ENCODE data around the gene GNPTAB.

The GNPTAB gene

GRCh38 chr12:101804409-101804808 lies 26.4 kb downstream of the GNPTAB start:
- no peak for DNase-seq (ENCODE audit: low read depth)

DNA sequence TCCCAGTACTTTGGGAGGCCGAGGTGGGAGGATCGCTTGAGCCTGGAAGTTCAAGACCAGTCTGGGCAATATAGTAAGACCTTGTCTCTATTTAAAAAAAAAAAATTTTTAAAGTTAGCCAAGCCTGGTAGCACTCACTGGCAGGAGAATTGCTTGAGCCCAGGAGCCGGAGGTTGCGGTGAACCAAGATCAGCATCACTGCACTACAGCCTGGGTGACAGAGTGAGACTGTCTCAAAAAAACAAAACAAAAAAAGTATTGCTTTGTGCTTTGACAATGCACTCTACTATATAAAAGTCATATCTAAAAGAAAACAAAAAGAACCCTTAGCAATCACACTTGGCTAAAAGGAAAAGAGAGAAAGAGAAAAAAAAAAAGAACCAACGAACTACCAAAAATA lies 26.8 kb downstream of the GNPTAB start:
- DNase-seq (ENCODE audit: low read depth): no peak

GRCh38 chr12:101802486-101802885 lies 28.3 kb downstream of the GNPTAB start:
- DNase-seq (ENCODE audit: low read depth): no peak

- DNase-seq (ENCODE audit: low read depth): no peak
Observed at GRCh38 chr12:101799774-101800173, 31.0 kb downstream of the GNPTAB start.

GRCh38 chr12:101795786-101796185 lies 35.0 kb downstream of the GNPTAB start:
- no peak for DNase-seq (ENCODE audit: low read depth)

DNA sequence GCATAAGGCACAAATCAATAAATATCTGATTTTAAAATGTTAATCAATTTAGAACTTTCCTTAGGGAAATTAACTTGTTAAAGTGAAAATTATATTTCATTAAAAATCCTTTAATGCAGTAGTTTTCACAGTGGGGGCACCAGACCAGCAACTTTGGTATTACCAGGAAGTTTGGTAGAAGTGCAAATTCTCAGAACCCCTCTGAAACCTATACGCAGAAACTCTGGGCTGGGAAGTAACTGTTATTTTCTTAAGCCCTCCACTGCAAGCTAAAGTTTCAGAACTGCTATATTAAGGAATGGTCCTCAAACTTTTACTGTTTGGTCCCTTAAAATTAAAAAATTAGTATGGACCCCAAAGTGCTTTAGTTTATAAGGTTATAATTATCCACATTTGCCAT lies 35.7 kb downstream of the GNPTAB start:
- DNase-seq (ENCODE audit: low read depth): no peak

DNA sequence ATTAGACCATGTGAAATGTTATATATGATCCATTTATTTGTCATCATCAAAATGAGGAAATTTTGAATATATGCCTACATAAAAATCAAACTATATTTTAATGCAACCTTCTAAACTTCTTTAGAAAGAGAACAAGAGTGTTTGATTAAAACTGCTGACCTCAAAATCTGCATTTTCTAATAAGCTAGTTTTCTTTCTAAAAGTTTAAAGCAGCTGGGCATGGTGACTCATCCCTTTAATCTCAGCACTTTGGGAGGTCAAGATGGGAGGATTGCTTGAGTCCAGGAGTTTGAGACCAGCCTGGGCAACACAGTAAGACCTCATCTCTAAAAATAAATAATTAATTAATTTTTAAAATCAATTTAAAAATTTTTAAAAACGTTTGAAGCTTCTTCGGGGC lies 36.2 kb downstream of the GNPTAB start:
- DNase-seq (ENCODE audit: low read depth): no peak

GRCh38 chr12:101793401-101793800 lies 37.4 kb downstream of the GNPTAB start:
- DNase-seq (ENCODE audit: low read depth): no peak

- DNase-seq (ENCODE audit: low read depth): no peak
Observed at GRCh38 chr12:101792046-101792931, 38.5 kb downstream of the GNPTAB start.

DNA sequence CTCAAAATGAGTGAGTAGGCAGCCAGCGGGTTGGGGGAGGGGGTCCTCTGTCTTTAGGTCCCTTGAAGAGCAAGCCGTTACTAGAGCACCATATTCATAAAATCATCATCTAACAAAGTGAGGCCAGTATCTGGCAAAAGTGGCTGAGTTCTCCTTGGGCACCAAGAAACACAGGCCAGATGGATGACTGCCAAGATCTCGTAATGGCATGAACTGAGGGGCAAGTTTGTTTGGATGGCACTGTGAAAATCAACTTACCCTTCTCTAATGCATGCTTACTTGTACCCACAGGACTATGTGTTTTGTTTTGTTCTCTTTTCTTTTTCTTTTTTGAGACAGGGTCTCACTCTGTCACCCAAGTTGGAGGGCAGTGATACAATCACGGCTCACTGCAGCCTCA lies 41.6 kb downstream of the GNPTAB start:
- no peak for DNase-seq (ENCODE audit: low read depth)

GRCh38 chr12:101785671-101786070 lies 45.1 kb downstream of the GNPTAB start:
- no peak for DNase-seq (ENCODE audit: low read depth)

DNA sequence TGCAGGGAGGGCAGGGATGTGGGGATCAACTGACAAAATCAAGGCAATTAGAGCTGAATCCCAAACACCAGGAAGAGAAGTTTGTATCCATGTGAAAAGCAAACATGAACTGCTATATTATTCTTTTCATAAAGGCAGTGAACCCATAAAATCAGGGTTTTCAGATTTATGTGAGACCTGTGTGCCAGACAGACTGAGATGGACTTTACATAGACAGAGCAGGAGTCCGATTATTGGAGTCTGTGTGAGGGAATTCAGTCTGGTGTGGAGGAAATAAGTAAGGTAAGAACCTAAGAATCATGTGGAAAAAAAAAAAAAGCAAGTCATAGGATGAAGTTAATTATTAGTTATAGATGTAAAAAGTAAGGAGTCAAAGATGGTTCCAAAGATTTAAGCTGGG lies 46.4 kb downstream of the GNPTAB start:
- no peak for DNase-seq (ENCODE audit: low read depth)

- DNase-seq (ENCODE audit: low read depth): no peak
Observed at GRCh38 chr12:101783838-101784237, 46.9 kb downstream of the GNPTAB start.

DNA sequence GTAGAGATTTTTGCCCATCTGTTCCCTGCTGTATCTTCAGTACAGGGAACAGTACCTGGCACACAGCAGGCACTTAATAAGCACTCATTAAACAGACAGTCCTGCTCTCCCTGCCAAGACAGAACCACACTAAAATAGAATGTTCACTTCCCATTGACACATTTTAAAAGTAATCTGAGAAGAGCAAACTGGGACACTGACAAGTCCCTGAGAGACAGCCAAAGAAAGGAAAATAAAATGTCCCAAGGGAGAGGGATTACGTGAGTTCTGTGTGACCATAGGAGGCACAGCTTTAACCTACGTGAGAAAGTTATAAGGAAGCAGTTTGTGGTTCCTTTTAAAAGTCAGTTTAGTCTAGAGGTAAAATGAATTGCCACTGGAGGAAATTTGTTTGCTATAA lies 47.6 kb downstream of the GNPTAB start:
- no peak for DNase-seq (ENCODE audit: low read depth)

DNA sequence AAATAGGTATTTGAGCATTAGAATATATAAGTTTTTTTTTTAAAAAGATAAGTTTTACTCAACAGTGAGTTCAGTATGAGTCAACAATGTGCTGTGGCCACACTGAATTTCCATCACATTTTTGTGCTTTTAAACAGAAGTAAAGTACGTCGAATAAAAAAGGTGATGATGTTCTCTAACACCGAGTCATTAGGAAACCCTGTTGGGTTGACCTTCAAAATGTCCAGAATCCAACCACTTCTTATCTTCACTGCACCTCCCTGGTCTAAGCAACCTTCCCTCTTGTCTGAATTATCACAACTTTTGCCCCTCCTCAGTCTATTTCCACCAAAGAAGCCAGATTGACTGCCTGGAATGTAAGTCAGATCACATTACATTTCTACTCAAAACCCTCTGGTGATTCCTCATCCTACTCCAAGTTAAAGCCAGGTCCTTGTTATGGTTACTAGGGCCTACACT lies 48.5 kb downstream of the GNPTAB start:
- DNase-seq (ENCODE audit: low read depth): no peak

DNA sequence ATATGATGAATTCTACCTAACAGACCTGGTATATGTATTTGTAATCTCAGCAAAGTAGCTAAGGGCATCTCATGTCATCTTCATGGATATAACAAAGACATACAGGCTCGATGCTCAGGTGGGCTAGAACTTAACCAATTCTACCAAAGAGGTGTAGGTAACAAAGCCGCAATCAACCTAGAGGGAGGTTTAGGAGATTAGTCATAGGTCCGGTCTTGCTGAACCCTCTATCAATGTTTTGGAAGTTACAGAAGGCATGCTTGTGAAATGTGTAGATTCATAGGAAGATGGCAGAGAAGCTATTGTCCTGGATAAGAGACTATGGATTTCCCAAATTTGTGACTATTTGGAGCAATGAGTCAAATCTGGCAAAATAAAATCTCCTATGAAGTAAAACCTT lies 48.9 kb downstream of the GNPTAB start:
- no peak for DNase-seq (ENCODE audit: low read depth)

- no peak for DNase-seq (ENCODE audit: low read depth)
Observed at GRCh38 chr12:101780599-101780998, 50.2 kb downstream of the GNPTAB start.

DNA sequence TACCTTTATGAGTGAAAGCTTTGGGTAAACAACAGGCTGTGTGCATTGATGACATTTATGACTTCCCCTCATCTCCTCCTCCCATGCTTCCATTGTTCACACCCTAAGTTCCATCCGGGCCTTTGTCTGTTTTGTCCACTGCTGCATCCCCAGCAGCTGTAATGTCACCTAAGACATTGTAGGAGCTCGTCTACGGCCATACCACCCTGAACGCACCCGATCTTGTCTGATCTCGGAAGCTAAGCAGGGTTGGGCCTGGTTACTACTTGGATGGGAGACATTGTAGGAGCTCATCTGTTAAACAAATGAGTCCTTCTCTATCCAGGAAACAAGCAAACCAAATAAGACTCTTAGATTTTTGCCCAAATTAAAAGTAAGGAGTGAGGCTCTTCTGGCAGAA lies 51.1 kb downstream of the GNPTAB start:
- DNase-seq (ENCODE audit: low read depth): no peak

DNA sequence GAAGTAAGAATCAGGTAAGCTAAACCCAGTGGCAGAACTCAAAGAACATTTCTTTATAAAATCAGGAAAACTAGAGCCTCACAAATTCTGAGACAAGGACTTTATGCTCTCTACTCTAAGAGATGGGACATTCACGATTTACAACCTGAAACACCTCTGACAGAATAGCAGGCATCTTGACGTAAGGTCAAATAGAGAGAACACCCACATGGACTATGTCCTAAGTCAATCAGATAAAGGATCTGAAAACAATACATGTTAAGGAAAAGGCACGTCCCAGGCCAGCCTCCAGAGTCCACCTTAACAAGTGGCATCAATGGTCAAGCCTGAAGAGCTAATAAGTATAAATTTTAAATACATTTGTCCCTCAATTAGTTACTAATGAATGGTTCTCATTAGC lies 51.6 kb downstream of the GNPTAB start:
- no peak for DNase-seq (ENCODE audit: low read depth)

DNA sequence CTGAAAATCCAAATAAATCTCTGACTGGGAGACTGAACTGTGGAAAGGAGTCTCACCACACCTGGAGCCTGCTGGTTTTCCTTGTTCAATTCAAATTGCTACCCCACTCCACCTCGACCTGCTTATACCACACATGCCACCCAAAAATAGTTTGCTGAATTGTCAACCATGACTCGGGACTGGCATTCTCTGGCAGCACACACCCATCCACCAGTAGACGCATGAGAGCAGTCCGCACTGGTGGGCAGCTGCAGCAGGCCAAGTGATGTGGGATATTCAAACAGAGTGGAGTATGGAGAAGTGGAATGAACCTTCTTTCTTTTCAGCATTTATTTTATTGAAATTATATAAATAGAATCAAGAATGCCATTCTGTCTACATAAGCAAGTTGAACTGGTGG lies 52.8 kb downstream of the GNPTAB start:
- no peak for DNase-seq (ENCODE audit: low read depth)

DNA sequence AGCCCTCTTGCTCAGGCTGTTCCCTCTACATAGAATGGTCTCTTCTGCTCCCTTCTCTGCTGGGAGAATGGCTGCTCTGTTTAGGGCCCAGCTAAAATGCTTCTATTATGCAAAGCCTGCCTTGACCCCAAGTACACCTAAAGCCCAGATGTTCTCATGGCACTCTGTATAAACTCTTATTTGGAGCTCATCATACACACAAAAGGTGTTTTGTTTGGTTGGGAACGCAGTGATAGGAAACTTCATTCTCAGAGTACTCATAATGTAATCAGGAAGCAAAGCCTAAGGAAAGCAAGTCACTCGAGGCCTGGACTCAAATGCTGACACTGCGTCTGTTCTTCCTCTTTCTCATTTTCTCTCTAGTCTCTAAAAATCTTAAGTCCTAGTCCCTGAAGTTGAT lies 53.3 kb downstream of the GNPTAB start:
- no peak for DNase-seq (ENCODE audit: low read depth)

DNA sequence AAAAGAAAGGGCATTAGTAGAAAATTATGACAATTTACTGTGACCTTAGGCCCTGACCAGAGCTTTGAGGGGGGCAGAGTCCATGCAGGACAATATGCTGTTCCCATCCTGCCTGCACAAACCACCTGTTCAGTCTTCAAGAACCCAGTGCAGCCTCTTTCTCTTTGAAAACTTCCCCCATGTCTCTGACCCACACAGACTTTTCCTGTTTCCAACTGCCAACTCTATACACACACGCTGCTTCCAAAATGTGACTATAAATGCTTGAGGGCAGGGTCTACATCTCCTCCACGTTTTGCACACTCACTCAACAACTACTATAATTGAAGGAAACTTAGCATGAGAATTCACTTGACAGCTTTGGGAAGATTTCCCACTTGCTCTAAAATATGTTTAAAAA lies 54.9 kb downstream of the GNPTAB start:
- DNase-seq (ENCODE audit: low read depth): no peak

DNA sequence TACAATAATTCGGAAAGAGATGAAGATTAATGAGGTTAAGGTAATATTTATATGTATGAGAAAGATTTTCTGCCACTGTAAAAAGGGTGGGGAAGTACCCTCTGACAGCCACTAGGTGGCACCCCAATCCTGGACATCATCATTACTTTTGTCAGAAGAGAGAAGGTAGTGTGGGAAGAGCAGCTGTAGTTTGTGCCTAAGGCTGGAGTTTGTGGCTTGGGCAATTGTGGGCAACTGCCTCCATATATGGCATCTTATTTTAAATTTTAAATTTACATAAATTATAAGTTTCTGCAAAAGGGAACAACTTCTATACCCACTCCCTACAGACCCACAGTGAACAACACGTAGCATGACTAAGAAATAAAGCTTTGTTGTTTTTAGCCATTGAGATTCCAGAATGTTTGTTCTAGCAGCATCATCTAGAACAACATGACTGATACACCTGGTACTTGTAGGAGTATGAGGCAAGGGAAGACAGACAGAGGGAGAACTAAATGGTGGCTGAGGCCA lies 57.1 kb downstream of the GNPTAB start:
- DNase-seq (ENCODE audit: low read depth): no peak
